HCT116 (cell line): ENCODE measurements around the gene EPHB2. TPM values are rescaled to one million over a fixed set of nuclear protein-coding genes. Genes with fewer than 3 reads are reported as not detected.

Source experiments
- ATAC-seq: fragments of 200-7000 bp; cut with Tn5 transposase; 2 replicates; pipeline ENCODE4 v1.9.1; 2020; ENCODE audit warnings: mild to moderate bottlenecking, moderate library complexity
- BruUV-seq: library from RNA; stranded (reverse); fragments of 400-500 nt; replicated peaks from 2 replicates; lab custom pipeline; 2021; lab: Mats Ljungman, UMichigan
- CTCF ChIA-PET: fragments of 300-600 bp; sonication (Branson Sonifier 250); formaldehyde crosslinking; loops from one replicate; lab custom pipeline; 2021; ENCODE audit warnings: antibody characterized with exemption; lab: Charles Lee
- POLR2A ChIA-PET: fragments of 300-600, 350-600 bp; sonication (Branson Sonifier 250); formaldehyde crosslinking; loops from one replicate; lab custom pipeline; 2021; ENCODE audit warnings: antibody characterized with exemption; lab: Charles Lee
- RAD21 ChIA-PET, 2 experiments: fragments of 300-600 bp; sonication (Branson Sonifier 250); formaldehyde crosslinking; loops; one replicate each; lab custom pipeline; 2023; ENCODE audit warnings: low total read pairs in 2 of 2; ENCODE audit not compliant: uncharacterized antibody in 2 of 2, unreplicated experiment in 2 of 2, low non-redundant PET in 1 of 2; lab: Charles Lee
- DNase-seq: peaks from one replicate; pipeline ENCODE4 v3.0.0-alpha.2; 2010; ENCODE audit warnings: low read depth, low spot score
- H2AFZ ChIP-seq: fragments of 200-600 bp; shearing (Covaris generic), sonication (generic); 2 replicates; pipeline ENCODE4 v1.6.1; 2017; ENCODE audit warnings: low read depth, mixed run types, mixed read lengths, antibody characterized with exemption, low read length; ENCODE audit not compliant: poor library complexity, severe bottlenecking
- H3K27ac ChIP-seq: 2 replicates; pipeline ENCODE4 v1.5.1; 2012; ENCODE audit warnings: low read depth, low read length
- H3K27me3 ChIP-seq: fragments of 200-600 bp; sonication (generic); 2 replicates; pipeline ENCODE4 v1.6.1; 2016; ENCODE audit warnings: mixed run types, low read length, mixed read lengths; ENCODE audit not compliant: insufficient read depth
- H3K36me3 ChIP-seq, 2 experiments: fragments of 200-500 bp in 1 of 2; fragments of 200-600 bp in 1 of 2; sonication (Bioruptor generic) in 1 of 2; sonication (generic) in 1 of 2; 2 replicates each; pipeline versions ENCODE4 v1.5.1 to v1.6.1; 2014 to 2016; ENCODE audit warnings: low read length in 2 of 2, inconsistent platforms in 1 of 2, mixed read lengths in 1 of 2, mixed run types in 1 of 2; ENCODE audit not compliant: insufficient read depth in 2 of 2, control insufficient read depth in 1 of 2
- H3K4me1 ChIP-seq, 2 experiments: fragments of 200-600 bp in 1 of 2; sonication (generic) in 1 of 2; 2 replicates each; pipeline versions ENCODE4 v1.5.1 to v1.6.1; 2012 to 2017; ENCODE audit warnings: low read length in 2 of 2, inconsistent platforms in 1 of 2, mild to moderate bottlenecking in 1 of 2, mixed read lengths in 1 of 2, mixed run types in 1 of 2, moderate library complexity in 1 of 2; ENCODE audit not compliant: insufficient read depth in 2 of 2, control insufficient read depth in 1 of 2
- H3K4me2 ChIP-seq: fragments of 200-600 bp; sonication (generic); 2 replicates; pipeline ENCODE4 v1.6.1; 2017; ENCODE audit warnings: mixed run types, low read length, mixed read lengths
- H3K4me3 ChIP-seq, 2 experiments: fragments of 200-600 bp in 1 of 2; sonication (generic) in 1 of 2; replicated peaks in 1 of 2; 2 replicates each; pipeline ENCODE4 v1.5.1; 2011 to 2016; ENCODE audit warnings: low read length in 2 of 2, control low read depth in 1 of 2, low read depth in 1 of 2, mild to moderate bottlenecking in 1 of 2, mixed read lengths in 1 of 2, mixed run types in 1 of 2
- H3K79me2 ChIP-seq: fragments of 200-600 bp; sonication (generic); 2 replicates; pipeline ENCODE4 v1.6.1; 2017; ENCODE audit warnings: mild to moderate bottlenecking, mixed run types, low read length, moderate library complexity, mixed read lengths; ENCODE audit not compliant: insufficient read depth
- H3K9ac ChIP-seq: fragments of 200-600 bp; sonication (generic); 2 replicates; pipeline ENCODE4 v1.6.1; 2016; ENCODE audit warnings: low read length, mixed read lengths
- H3K9me2 ChIP-seq: fragments of 200-600 bp; sonication (generic), shearing (Covaris generic); 2 replicates; pipeline ENCODE4 v1.6.1; 2017; ENCODE audit warnings: mixed run types, mild to moderate bottlenecking, moderate library complexity; ENCODE audit not compliant: insufficient read depth
- H3K9me3 ChIP-seq, 2 experiments: fragments of 200-500 bp in 1 of 2; fragments of 200-600 bp in 1 of 2; sonication (Bioruptor generic) in 1 of 2; sonication (generic) in 1 of 2; 2 replicates each; pipeline ENCODE4 v1.6.1; 2014 to 2017; ENCODE audit warnings: low read length in 2 of 2, mixed read lengths in 2 of 2, inconsistent platforms in 1 of 2, low read depth in 1 of 2, mild to moderate bottlenecking in 1 of 2, mixed run types in 1 of 2, moderate library complexity in 1 of 2; ENCODE audit not compliant: control insufficient read depth in 1 of 2, insufficient read depth in 1 of 2
- H4K20me1 ChIP-seq: fragments of 200-600 bp; sonication (generic), shearing (Covaris generic); 2 replicates; pipeline ENCODE4 v1.6.1; 2017; ENCODE audit warnings: mixed run types, mild to moderate bottlenecking, moderate library complexity; ENCODE audit not compliant: insufficient read depth
- ATF3 ChIP-seq: IDR thresholded peaks from 2 replicates; pipeline ENCODE4 v1.6.1; 2012
- CEBPB ChIP-seq: IDR thresholded peaks from 2 replicates; pipeline ENCODE4 v1.6.1; 2012; ENCODE audit warnings: low read depth
- EGR1 ChIP-seq: IDR thresholded peaks from 2 replicates; pipeline ENCODE4 v1.6.1; 2012; ENCODE audit warnings: low read depth
- ELF1 ChIP-seq: IDR thresholded peaks from 2 replicates; pipeline ENCODE4 v1.6.1; 2012; ENCODE audit warnings: low read depth, borderline replicate concordance
- EZH2 ChIP-seq: fragments of 200-600 bp; sonication (generic); IDR thresholded peaks from 2 replicates; pipeline ENCODE4 v1.6.1; 2017; ENCODE audit warnings: antibody characterized with exemption, mixed run types
- EZH2phosphoT487 ChIP-seq: fragments of 200-600 bp; IDR thresholded peaks from 2 replicates; pipeline ENCODE4 v1.6.1; 2018; ENCODE audit warnings: antibody characterized with exemption, borderline replicate concordance
- FOSL1 ChIP-seq: IDR thresholded peaks from 2 replicates; pipeline ENCODE4 v1.6.1; 2012; ENCODE audit warnings: low read depth
- JUND ChIP-seq: IDR thresholded peaks from 2 replicates; pipeline ENCODE4 v1.6.1; 2012
- POLR2AphosphoS5 ChIP-seq: IDR thresholded peaks from 2 replicates; pipeline ENCODE4 v1.6.1; 2011; ENCODE audit warnings: mild to moderate bottlenecking, low read depth, low read length, moderate library complexity
- RAD21 ChIP-seq: IDR thresholded peaks from 2 replicates; pipeline ENCODE4 v1.6.1; 2012; ENCODE audit warnings: low read depth, mild to moderate bottlenecking
- SP1 ChIP-seq: IDR thresholded peaks from 2 replicates; pipeline ENCODE4 v1.6.1; 2012; ENCODE audit warnings: low read depth
- TCF7L2 ChIP-seq: IDR thresholded peaks from 2 replicates; pipeline ENCODE4 v1.7.0; 2011; ENCODE audit warnings: borderline replicate concordance, inconsistent platforms; ENCODE audit not compliant: insufficient read depth, insufficient read length; ENCODE audit errors: extremely low read depth
- ZFX ChIP-seq: fragments of 450-650 bp; IDR thresholded peaks from 2 replicates; pipeline ENCODE4 v1.6.1; 2017
- intact Hi-C: fragments of 100-400 bp; cut with micrococcal nuclease; formaldehyde crosslinking; loops from 2 replicates; pipeline ENCODE4 v1.10.0; 2022
- total RNA-seq: library from RNA; stranded (reverse); gene quantifications from one replicate; pipeline ENCODE4 v1.2.1, GENCODE V29; 2021; ENCODE audit not compliant: unreplicated experiment
- TF ChIP-seq, protein P1 (sequence below): IDR thresholded peaks from 2 replicates; pipeline ENCODE4 v1.6.1; 2012
- TF ChIP-seq, protein P2 (sequence below), 3 experiments: fragments of 200-600 bp in 1 of 3; sonication (generic) in 1 of 3; IDR thresholded peaks in 2 of 3; conservative IDR thresholded peaks in 1 of 3; 2 replicates each; pipeline ENCODE4 v1.5.1; 2012 to 2017; ENCODE audit warnings: low read depth in 2 of 3, low read length in 2 of 3, antibody characterized with exemption in 1 of 3, borderline replicate concordance in 1 of 3, control low read depth in 1 of 3, mild to moderate bottlenecking in 1 of 3, mixed read lengths in 1 of 3, mixed run types in 1 of 3, moderate library complexity in 1 of 3; ENCODE audit not compliant: insufficient read depth in 1 of 3
- TF ChIP-seq, protein P3 (sequence below): IDR thresholded peaks from 2 replicates; pipeline ENCODE4 v1.6.1; 2012; ENCODE audit warnings: low read depth

The EPHB2 gene
- total RNA-seq, 1 experiment from 2014 or later: 19.5 TPM

DNA sequence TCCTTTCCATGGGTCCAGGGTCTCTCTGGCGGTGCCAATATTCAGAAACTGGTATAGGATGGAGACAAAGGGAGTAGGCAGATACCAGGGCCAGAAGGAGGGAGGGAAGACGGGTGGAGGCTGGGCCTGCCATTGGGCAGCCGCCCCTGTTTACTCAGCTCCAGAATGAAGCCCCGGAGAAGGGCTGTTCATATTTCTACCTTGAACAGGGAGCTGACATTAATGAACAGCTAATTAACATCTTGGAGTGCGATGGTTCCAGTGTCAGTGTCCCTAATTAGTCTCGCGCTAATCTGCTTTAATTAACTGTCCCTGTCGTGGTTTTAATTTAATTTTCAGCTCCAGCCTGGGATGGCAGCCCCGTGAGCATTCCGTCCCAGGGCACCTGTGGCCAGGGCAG, 113.8 kb downstream of the EPHB2 start:
- DNase-seq (no peak), ATAC-seq (no peak)
- H3K9ac ChIP-seq: no peak overlapping the region
- intact Hi-C loops: no loop called here
- no peak overlapping the region for H3K4me2 ChIP-seq
- no peaks in the 10 kb centered on the region for H3K9me2 ChIP-seq
- H3K79me2 ChIP-seq: no peaks in the 10 kb centered on the region
- H3K4me1 ChIP-seq: peaks cover 42 to 50% of the 10 kb centered on the region in 2 experiments
- H3K27ac ChIP-seq: no peak overlapping the region
- H2AFZ ChIP-seq: no peak overlapping the region
- TF ChIP-seq, protein P1, sequence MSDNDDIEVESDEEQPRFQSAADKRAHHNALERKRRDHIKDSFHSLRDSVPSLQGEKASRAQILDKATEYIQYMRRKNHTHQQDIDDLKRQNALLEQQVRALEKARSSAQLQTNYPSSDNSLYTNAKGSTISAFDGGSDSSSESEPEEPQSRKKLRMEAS: no peak
- TF ChIP-seq SP1: no peak
- TF ChIP-seq, all 23 proteins: peak for 0
- ChIA-PET CTCF (no interaction called here), RAD21 (no interaction called here), POLR2A (no interaction called here)
- Histone ChIP-seq H4K20me1 (no peaks in the 10 kb centered on the region), H3K36me3 (no peaks in the 10 kb centered on the region), H3K27me3 (no peaks in the 10 kb centered on the region), H3K9me3 (no peaks in the 10 kb centered on the region), H3K4me3 (no peak overlapping the region)
- no TSS peak for BruUV-seq

DNA sequence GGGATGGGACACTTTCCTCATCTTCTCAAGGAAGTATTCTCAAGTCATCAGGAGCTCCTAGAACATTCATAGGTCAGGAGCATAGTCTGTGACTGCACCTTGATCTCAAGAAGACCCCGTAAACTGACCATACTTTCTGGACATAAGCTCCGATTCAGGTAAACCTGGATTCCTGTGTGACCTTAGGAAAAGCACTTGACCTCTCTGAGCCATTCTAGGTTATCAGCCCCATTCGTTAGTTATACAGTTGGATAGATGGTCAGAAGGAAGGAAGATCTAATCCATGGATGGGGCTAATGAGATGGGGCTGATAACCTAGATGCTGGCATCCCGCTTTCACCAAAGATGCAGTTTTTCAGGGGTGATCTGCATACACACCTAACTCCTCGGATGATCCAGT, 114.3 kb downstream of the EPHB2 start:
- Histone ChIP-seq H3K4me1 (peaks cover 47 to 55% of the 10 kb centered on the region in 2 experiments), H3K27ac (no peak overlapping the region), H3K79me2 (no peaks in the 10 kb centered on the region), H4K20me1 (no peaks in the 10 kb centered on the region), H3K9me2 (no peaks in the 10 kb centered on the region), H3K9ac (no peak overlapping the region), H3K36me3 (no peaks in the 10 kb centered on the region), H3K9me3 (no peaks in the 10 kb centered on the region), H3K27me3 (no peaks in the 10 kb centered on the region), H2AFZ (no peak overlapping the region), H3K4me3 (no peak overlapping the region), H3K4me2 (0 out of 2 replicates have a peak overlapping the region, but pooled peaks have one; percentile 78)
- DNase-seq (no peak), ATAC-seq (no peak)
- intact Hi-C loops: no loop called here
- RAD21 ChIA-PET: no interaction called here
- POLR2A ChIA-PET: no interaction called here
- CTCF ChIA-PET: no interaction called here
- BruUV-seq: no TSS peak
- no peak for TF ChIP-seq ZFX
- no peak for TF ChIP-seq ATF3
- TF ChIP-seq, protein P2, sequence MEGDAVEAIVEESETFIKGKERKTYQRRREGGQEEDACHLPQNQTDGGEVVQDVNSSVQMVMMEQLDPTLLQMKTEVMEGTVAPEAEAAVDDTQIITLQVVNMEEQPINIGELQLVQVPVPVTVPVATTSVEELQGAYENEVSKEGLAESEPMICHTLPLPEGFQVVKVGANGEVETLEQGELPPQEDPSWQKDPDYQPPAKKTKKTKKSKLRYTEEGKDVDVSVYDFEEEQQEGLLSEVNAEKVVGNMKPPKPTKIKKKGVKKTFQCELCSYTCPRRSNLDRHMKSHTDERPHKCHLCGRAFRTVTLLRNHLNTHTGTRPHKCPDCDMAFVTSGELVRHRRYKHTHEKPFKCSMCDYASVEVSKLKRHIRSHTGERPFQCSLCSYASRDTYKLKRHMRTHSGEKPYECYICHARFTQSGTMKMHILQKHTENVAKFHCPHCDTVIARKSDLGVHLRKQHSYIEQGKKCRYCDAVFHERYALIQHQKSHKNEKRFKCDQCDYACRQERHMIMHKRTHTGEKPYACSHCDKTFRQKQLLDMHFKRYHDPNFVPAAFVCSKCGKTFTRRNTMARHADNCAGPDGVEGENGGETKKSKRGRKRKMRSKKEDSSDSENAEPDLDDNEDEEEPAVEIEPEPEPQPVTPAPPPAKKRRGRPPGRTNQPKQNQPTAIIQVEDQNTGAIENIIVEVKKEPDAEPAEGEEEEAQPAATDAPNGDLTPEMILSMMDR (IDR thresholded peaks at IDR 0.05 in 2 of 3, conservative IDR thresholded peaks at IDR 0.05 in 1 of 3; ENCODE audit: borderline replicate concordance in 1 of 3, insufficient read depth in 1 of 3, low read depth in 2 of 3, low read length in 2 of 3): no peak
- TF ChIP-seq, protein P1: no peak
- TF ChIP-seq POLR2AphosphoS5: no peak
- TF ChIP-seq CEBPB: no peak
- TF ChIP-seq, protein P3, sequence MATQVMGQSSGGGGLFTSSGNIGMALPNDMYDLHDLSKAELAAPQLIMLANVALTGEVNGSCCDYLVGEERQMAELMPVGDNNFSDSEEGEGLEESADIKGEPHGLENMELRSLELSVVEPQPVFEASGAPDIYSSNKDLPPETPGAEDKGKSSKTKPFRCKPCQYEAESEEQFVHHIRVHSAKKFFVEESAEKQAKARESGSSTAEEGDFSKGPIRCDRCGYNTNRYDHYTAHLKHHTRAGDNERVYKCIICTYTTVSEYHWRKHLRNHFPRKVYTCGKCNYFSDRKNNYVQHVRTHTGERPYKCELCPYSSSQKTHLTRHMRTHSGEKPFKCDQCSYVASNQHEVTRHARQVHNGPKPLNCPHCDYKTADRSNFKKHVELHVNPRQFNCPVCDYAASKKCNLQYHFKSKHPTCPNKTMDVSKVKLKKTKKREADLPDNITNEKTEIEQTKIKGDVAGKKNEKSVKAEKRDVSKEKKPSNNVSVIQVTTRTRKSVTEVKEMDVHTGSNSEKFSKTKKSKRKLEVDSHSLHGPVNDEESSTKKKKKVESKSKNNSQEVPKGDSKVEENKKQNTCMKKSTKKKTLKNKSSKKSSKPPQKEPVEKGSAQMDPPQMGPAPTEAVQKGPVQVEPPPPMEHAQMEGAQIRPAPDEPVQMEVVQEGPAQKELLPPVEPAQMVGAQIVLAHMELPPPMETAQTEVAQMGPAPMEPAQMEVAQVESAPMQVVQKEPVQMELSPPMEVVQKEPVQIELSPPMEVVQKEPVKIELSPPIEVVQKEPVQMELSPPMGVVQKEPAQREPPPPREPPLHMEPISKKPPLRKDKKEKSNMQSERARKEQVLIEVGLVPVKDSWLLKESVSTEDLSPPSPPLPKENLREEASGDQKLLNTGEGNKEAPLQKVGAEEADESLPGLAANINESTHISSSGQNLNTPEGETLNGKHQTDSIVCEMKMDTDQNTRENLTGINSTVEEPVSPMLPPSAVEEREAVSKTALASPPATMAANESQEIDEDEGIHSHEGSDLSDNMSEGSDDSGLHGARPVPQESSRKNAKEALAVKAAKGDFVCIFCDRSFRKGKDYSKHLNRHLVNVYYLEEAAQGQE: no peak
- no peak for TF ChIP-seq FOSL1
- no peak for TF ChIP-seq JUND
- no peak for TF ChIP-seq TCF7L2
- TF ChIP-seq EGR1: no peak
- no peak for TF ChIP-seq EZH2
- TF ChIP-seq SP1: no peak
- no peak for TF ChIP-seq ELF1
- no peak for TF ChIP-seq EZH2phosphoT487
- TF ChIP-seq RAD21: no peak
